B cell (primary cell): ENCODE measurements around the gene ACER2. TPM values are rescaled to one million over a fixed set of nuclear protein-coding genes. Genes with fewer than 3 reads are reported as not detected.

ENCODE experiments used
- ATAC-seq: fragments of 200-7000 bp; cut with Tn5 transposase; one replicate; pipeline ENCODE4 v1.10.0; 2021; ENCODE audit warnings: low read depth, mild to moderate bottlenecking, moderate number of reproducible peaks, moderate library complexity
- CTCF ChIA-PET: fragments of 350-600 bp; sonication (Branson Sonifier 250); formaldehyde crosslinking; loops from one replicate; lab custom pipeline; 2021; ENCODE audit warnings: antibody characterized with exemption, inconsistent platforms; lab: Charles Lee
- POLR2A ChIA-PET: fragments of 350-600 bp; sonication (Branson Sonifier 250); formaldehyde crosslinking; loops from one replicate; lab custom pipeline; 2021; ENCODE audit warnings: antibody characterized with exemption; lab: Charles Lee
- DNase-seq: peaks from one replicate; pipeline ENCODE4 v3.0.0; 2013
- H2AFZ ChIP-seq: 2 replicates; pipeline ENCODE4 v1.6.1; 2012; ENCODE audit warnings: mild to moderate bottlenecking, low read depth, low read length; ENCODE audit not compliant: insufficient read depth, poor library complexity, severe bottlenecking
- H3K27ac ChIP-seq, 2 donors: 1 replicate in 1 of 2; 2 replicates in 1 of 2; pipeline ENCODE4 v1.5.1; 2012 to 2013; ENCODE audit warnings: low read length in 2 of 2, mild to moderate bottlenecking in 2 of 2, moderate library complexity in 1 of 2
- H3K27me3 ChIP-seq, 4 experiments: fragments of 200-600 bp in 1 of 4; sonication (generic) in 1 of 4; replicated peaks in 1 of 4; 1 replicate in 2 of 4; 2 replicates in 2 of 4; pipeline versions ENCODE4 v1.6.1 to v1.7.0; 2013 to 2016; ENCODE audit warnings: low read length in 3 of 4, mild to moderate bottlenecking in 2 of 4, mixed read lengths in 1 of 4, moderate library complexity in 1 of 4; ENCODE audit not compliant: insufficient read depth in 4 of 4, control insufficient read depth in 3 of 4; ENCODE audit errors: control extremely low read depth in 1 of 4
- H3K36me3 ChIP-seq, 2 experiments: replicated peaks in 1 of 2; 1 replicate in 1 of 2; 2 replicates in 1 of 2; pipeline versions ENCODE4 v1.6.1 to v1.7.1; 2013; ENCODE audit warnings: low read length in 1 of 2; ENCODE audit not compliant: insufficient read depth in 2 of 2, control insufficient read depth in 1 of 2; ENCODE audit errors: control extremely low read depth in 1 of 2, extremely low read depth in 1 of 2
- H3K4me1 ChIP-seq, 2 donors: fragments of 200-600 bp in 1 of 2; sonication (generic) in 1 of 2; 1 replicate in 1 of 2; 2 replicates in 1 of 2; pipeline versions ENCODE4 v1.5.1 to v1.6.1; 2013 to 2017; ENCODE audit warnings: low read length in 2 of 2; ENCODE audit not compliant: control insufficient read depth in 2 of 2, insufficient read depth in 2 of 2
- H3K4me2 ChIP-seq: replicated peaks from 2 replicates; pipeline ENCODE3; 2012; ENCODE audit warnings: mild to moderate bottlenecking, low read depth, low read length; ENCODE audit not compliant: poor library complexity, severe bottlenecking
- H3K4me3 ChIP-seq, 5 experiments: fragments of 200-600 bp in 1 of 5; sonication (generic) in 1 of 5; 1 replicate in 3 of 5; 2 replicates in 2 of 5; pipeline versions ENCODE4 v1.5.1 to v1.7.0; 2011 to 2016; ENCODE audit warnings: low read length in 4 of 5, mild to moderate bottlenecking in 4 of 5, low read depth in 2 of 5, control low read depth in 1 of 5, moderate library complexity in 1 of 5; ENCODE audit not compliant: insufficient read depth in 1 of 5; ENCODE audit errors: control extremely low read depth in 1 of 5, extremely low read depth in 1 of 5
- H3K79me2 ChIP-seq: fragments of 200-600 bp; sonication (generic); one replicate; pipeline ENCODE4 v1.6.0; 2016; ENCODE audit warnings: low read length; ENCODE audit not compliant: control insufficient read depth, insufficient read depth
- H3K9ac ChIP-seq: fragments of 200-600 bp; sonication (generic); 2 replicates; pipeline ENCODE4 v1.6.1; 2017; ENCODE audit warnings: mild to moderate bottlenecking, low read length, moderate library complexity
- H3K9me3 ChIP-seq, 3 donors: one replicate each; pipeline versions ENCODE4 v1.6.1 to v1.7.1; 2013; ENCODE audit warnings: low read length in 2 of 3; ENCODE audit not compliant: control insufficient read depth in 2 of 3, insufficient read depth in 1 of 3; ENCODE audit errors: control extremely low read depth in 1 of 3
- H4K20me1 ChIP-seq: 2 replicates; pipeline ENCODE4 v1.6.0; 2012; ENCODE audit warnings: mild to moderate bottlenecking, low read length; ENCODE audit not compliant: insufficient read depth, control insufficient read depth, poor library complexity, severe bottlenecking
- H3K27ac Mint-ChIP-seq: one replicate; pipeline ENCODE4 v1.8.0; 2021; ENCODE audit warnings: mixed read lengths
- H3K27me3 Mint-ChIP-seq: one replicate; pipeline ENCODE4 v1.8.0; 2021; ENCODE audit warnings: mixed read lengths
- H3K4me1 Mint-ChIP-seq: one replicate; pipeline ENCODE4 v1.8.0; 2021; ENCODE audit warnings: mixed read lengths
- H3K4me3 Mint-ChIP-seq: one replicate; pipeline ENCODE4 v1.8.0; 2021; ENCODE audit warnings: mixed read lengths
- H3K9me3 Mint-ChIP-seq: one replicate; pipeline ENCODE4 v1.8.0; 2022; ENCODE audit warnings: mixed read lengths; ENCODE audit not compliant: insufficient read depth
- EZH2 ChIP-seq: IDR thresholded peaks from 2 replicates; pipeline ENCODE4 v1.6.1; 2012; ENCODE audit warnings: borderline replicate concordance, low read depth, mild to moderate bottlenecking, moderate library complexity, low read length; ENCODE audit not compliant: insufficient read depth, poor library complexity, severe bottlenecking
- WGBS: methylation state at CpG from one replicate; pipeline ENCODE4 v1.1.5; 2013; ENCODE audit warnings: missing lambda C conversion rate; ENCODE audit not compliant: insufficient coverage; 5-methylcytosine and 5-hydroxymethylcytosine counted together
- intact Hi-C: fragments of 100-400 bp; cut with micrococcal nuclease; formaldehyde crosslinking; loops from one replicate; pipeline ENCODE4 v1.10.0; 2022
- polyA plus RNA-seq: library from polyadenylated mRNA; depleted of rRNA; stranded (reverse); fragments of >200 nt; gene quantifications from 2 replicates; pipeline ENCODE4 v1.2.3, GENCODE V29; 2012
- total RNA-seq, 2 donors: library from RNA; stranded (reverse); fragments of 120-200 nt in 1 of 2; gene quantifications; 1 replicate in 1 of 2; 2 replicates in 1 of 2; pipeline versions ENCODE4 v1.2.3 to v1.2.4, GENCODE V29; 2013 to 2022
- TF ChIP-seq, protein P1 (sequence below): fragments of 200-600 bp; IDR thresholded peaks from one replicate; pipeline ENCODE4 v1.8.0; 2022; ENCODE audit warnings: antibody characterized with exemption, mild to moderate bottlenecking

The ACER2 gene
- total and polyA plus RNA-seq, 2 donors (not counting 1 experiment from before 2014, with no cell fraction given), result 1.1 to 5.5 TPM

GRCh38 chr9:19404283-19405075 is 4.3 kb upstream of the ACER2 start:
- no peak for ATAC-seq
- Histone ChIP-seq H3K9ac (no peak overlapping the region), H2AFZ (no peak overlapping the region), H3K27ac (no peak overlapping the region), H3K4me1 (peaks cover 6 to 10% of the 10 kb centered on the region in 2 donors), H4K20me1 (no peaks in the 10 kb centered on the region), H3K4me3 (no peak overlapping the region), H3K27me3 (no peaks in the 10 kb centered on the region), H3K36me3 (no peaks in the 10 kb centered on the region), H3K4me2 (no peak overlapping the region), H3K79me2 (no peaks in the 10 kb centered on the region), H3K9me3 (peaks cover 0 to 5% (median 0%) of the 10 kb centered on the region in 3 donors)
- H3K27ac Mint-ChIP-seq, result no peak overlapping the region
- no peak overlapping the region for H3K4me3 Mint-ChIP-seq
- ChIA-PET POLR2A (no interaction called here), CTCF (interaction anchor here (1.1 kb wide), 1 partner anchor 61 kb away, joined by 6 read pairs; no protein-coding TSS in a partner anchor)
- TF ChIP-seq EZH2, result no peak
- TF ChIP-seq, protein P1, sequence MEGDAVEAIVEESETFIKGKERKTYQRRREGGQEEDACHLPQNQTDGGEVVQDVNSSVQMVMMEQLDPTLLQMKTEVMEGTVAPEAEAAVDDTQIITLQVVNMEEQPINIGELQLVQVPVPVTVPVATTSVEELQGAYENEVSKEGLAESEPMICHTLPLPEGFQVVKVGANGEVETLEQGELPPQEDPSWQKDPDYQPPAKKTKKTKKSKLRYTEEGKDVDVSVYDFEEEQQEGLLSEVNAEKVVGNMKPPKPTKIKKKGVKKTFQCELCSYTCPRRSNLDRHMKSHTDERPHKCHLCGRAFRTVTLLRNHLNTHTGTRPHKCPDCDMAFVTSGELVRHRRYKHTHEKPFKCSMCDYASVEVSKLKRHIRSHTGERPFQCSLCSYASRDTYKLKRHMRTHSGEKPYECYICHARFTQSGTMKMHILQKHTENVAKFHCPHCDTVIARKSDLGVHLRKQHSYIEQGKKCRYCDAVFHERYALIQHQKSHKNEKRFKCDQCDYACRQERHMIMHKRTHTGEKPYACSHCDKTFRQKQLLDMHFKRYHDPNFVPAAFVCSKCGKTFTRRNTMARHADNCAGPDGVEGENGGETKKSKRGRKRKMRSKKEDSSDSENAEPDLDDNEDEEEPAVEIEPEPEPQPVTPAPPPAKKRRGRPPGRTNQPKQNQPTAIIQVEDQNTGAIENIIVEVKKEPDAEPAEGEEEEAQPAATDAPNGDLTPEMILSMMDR, result no peak
- H3K4me1 Mint-ChIP-seq, result peaks cover 5% of the 10 kb centered on the region
- intact Hi-C loops, result loop anchor here (5.0 kb wide), 1 partner anchor 1278 kb away; the partner anchor contains the start of gene FOCAD
- no peak for DNase-seq
- H3K27me3 Mint-ChIP-seq, result no peaks in the 10 kb centered on the region
- 96% methylated on average over 3 of the region's 4 CpGs for WGBS
- no peaks in the 10 kb centered on the region for H3K9me3 Mint-ChIP-seq

DNA sequence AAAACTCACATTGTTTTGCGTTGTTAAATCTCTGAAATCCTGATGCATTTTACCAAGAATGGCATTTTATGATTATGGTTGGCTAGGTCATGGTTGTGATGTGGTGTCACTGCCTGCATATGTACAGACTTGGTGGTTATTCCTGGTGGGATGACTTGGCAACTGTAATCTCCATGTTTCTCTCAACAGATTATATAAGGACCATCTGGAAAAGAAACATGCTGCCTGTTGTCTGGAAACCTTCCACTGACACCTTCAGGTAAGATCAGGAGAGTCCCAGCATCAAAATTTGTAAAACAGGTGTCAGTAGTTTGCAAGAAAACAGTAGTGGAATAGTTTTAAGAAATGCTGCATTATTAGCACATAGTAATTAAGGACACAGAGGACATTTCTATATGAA is 3.0 kb upstream of the ACER2 start:
- Mint-ChIP-seq H3K27me3 (no peaks in the 10 kb centered on the region), H3K27ac (peak overlapping the region; percentile 8), H3K9me3 (no peaks in the 10 kb centered on the region), H3K4me1 (peaks cover 12% of the 10 kb centered on the region), H3K4me3 (no peak overlapping the region)
- Histone ChIP-seq H2AFZ (no peak overlapping the region), H4K20me1 (no peaks in the 10 kb centered on the region), H3K27ac (no peak overlapping the region), H3K79me2 (no peaks in the 10 kb centered on the region), H3K27me3 (no peaks in the 10 kb centered on the region), H3K4me3 (no peak overlapping the region), H3K36me3 (no peaks in the 10 kb centered on the region), H3K4me2 (no peak overlapping the region), H3K9me3 (peaks cover 0 to 5% (median 0%) of the 10 kb centered on the region in 3 donors), H3K9ac (no peak overlapping the region), H3K4me1 (peaks cover 12 to 15% of the 10 kb centered on the region in 2 donors)
- POLR2A ChIA-PET, result no interaction called here
- TF ChIP-seq, protein P1, result no peak
- TF ChIP-seq EZH2, result no peak
- no CpG with 5 or more reads among the region's 1 CpG for WGBS
- intact Hi-C loops, result loop anchor here (5.0 kb wide), 1 partner anchor 1277 kb away; the partner anchor contains the start of gene FOCAD
- DNase-seq, result no peak
- no peak for ATAC-seq
- CTCF ChIA-PET, result interaction anchor here (1.1 kb wide), 1 partner anchor 60 kb away, joined by 6 read pairs; no protein-coding TSS in a partner anchor
